SHP77 treated with DMSO at 0.1 percent for 48 hours (cell line): ENCODE data around the gene MSL3B.

Experiments used
- DNase-seq: peaks from one replicate; lab custom pipeline; 2025; lab: John Stamatoyannopoulos, UW

Gene MSL3B

GRCh38 chr2:233832869-233833311 lies 35.3 kb downstream of the MSL3B start:
- DNase-seq: no peak

- no peak for DNase-seq
Observed at GRCh38 chr2:233832414-233832813, 35.8 kb downstream of the MSL3B start.

- DNase-seq: no peak
Observed at GRCh38 chr2:233831861-233832260, 36.3 kb downstream of the MSL3B start.

- DNase-seq: no peak
Observed at GRCh38 chr2:233831011-233831721, 37.0 kb downstream of the MSL3B start.

GRCh38 chr2:233830111-233830802 lies 37.9 kb downstream of the MSL3B start:
- DNase-seq: no peak

- DNase-seq: no peak
Observed at GRCh38 chr2:233829193-233830110, 38.7 kb downstream of the MSL3B start.

- DNase-seq: no peak
Observed at GRCh38 chr2:233828546-233829192, 39.5 kb downstream of the MSL3B start.

- no peak for DNase-seq
Observed at GRCh38 chr2:233824373-233824772, 43.8 kb downstream of the MSL3B start.

GRCh38 chr2:233823731-233824121 lies 44.5 kb downstream of the MSL3B start:
- DNase-seq: no peak

GRCh38 chr2:233822781-233823730 lies 45.1 kb downstream of the MSL3B start:
- no peak for DNase-seq

GRCh38 chr2:233822101-233822771 lies 46.0 kb downstream of the MSL3B start:
- DNase-seq: no peak

- DNase-seq: no peak
Observed at GRCh38 chr2:233821709-233822100, 46.5 kb downstream of the MSL3B start.

- no peak for DNase-seq
Observed at GRCh38 chr2:233821196-233821595, 47.0 kb downstream of the MSL3B start.

- DNase-seq: no peak
Observed at GRCh38 chr2:233820774-233821105, 47.4 kb downstream of the MSL3B start.

- no peak for DNase-seq
Observed at GRCh38 chr2:233819884-233820773, 48.1 kb downstream of the MSL3B start.

GRCh38 chr2:233818639-233819621 lies 49.3 kb downstream of the MSL3B start:
- DNase-seq: no peak

- no peak for DNase-seq
Observed at GRCh38 chr2:233817995-233818638, 50.1 kb downstream of the MSL3B start.
